HepG2 (cell line): ENCODE data around the gene WBP1. TPM values are rescaled to one million over a fixed set of nuclear protein-coding genes. Genes with fewer than 3 reads are reported as not detected.

Source experiments
- ATAC-seq: fragments of 200-7000 bp; cut with Tn5 transposase; 3 replicates; pipeline ENCODE4 v1.9.1; 2020; ENCODE audit warnings: mild to moderate bottlenecking, moderate library complexity
- BruUV-seq: library from RNA; stranded (reverse); fragments of 400-500 nt; replicated peaks from 2 replicates; lab custom pipeline; 2021; lab: Mats Ljungman, UMichigan
- CTCF ChIA-PET: fragments of 300-600 bp; formaldehyde crosslinking; extraction: SDS; loops from one replicate; lab custom pipeline; 2021; ENCODE audit warnings: low total read pairs, inconsistent platforms, low intra/inter-chr PET ratio; lab: Yijun Ruan, JAX
- POLR2A ChIA-PET: fragments of 350-600 bp; sonication (Branson Sonifier 250); formaldehyde crosslinking; loops from one replicate; lab custom pipeline; 2020; ENCODE audit warnings: antibody characterized with exemption, inconsistent platforms; lab: Yijun Ruan, JAX
- DNase-seq: peaks from one replicate; pipeline ENCODE4 v3.0.0-alpha.2; 2015; ENCODE audit warnings: low spot score
- FAIRE-seq: peaks from 3 replicates; lab custom pipeline; 2011; peaks lifted over from hg19 to GRCh38; lab: Jason Lieb, UNC
- H2AFZ ChIP-seq: one replicate; pipeline ENCODE4 v1.6.1; 2011; ENCODE audit warnings: low read length, inconsistent platforms
- H3K27ac ChIP-seq: fragments of 300-600 bp; 3 replicates; pipeline ENCODE4 v1.8.0; 2011; ENCODE audit warnings: mixed run types, mild to moderate bottlenecking, mixed read lengths, low read length, inconsistent platforms; ENCODE audit not compliant: insufficient read depth; ENCODE audit errors: extremely low read length
- H3K27me3 ChIP-seq, 2 experiments: fragments of 200-600 bp in 1 of 2; 2 replicates in 1 of 2; 3 replicates in 1 of 2; pipeline versions ENCODE4 v1.6.0 to v1.8.0; 2011; ENCODE audit warnings: low read length in 2 of 2, mild to moderate bottlenecking in 2 of 2, moderate library complexity in 2 of 2, inconsistent platforms in 1 of 2; ENCODE audit not compliant: insufficient read depth in 2 of 2, control insufficient read depth in 1 of 2
- H3K36me3 ChIP-seq, 2 experiments: fragments of 200-600 bp in 1 of 2; replicated peaks in 1 of 2; 2 replicates in 1 of 2; 3 replicates in 1 of 2; pipeline versions ENCODE4 v1.5.1 to v1.8.0; 2011; ENCODE audit warnings: low read length in 2 of 2, inconsistent platforms in 1 of 2; ENCODE audit not compliant: insufficient read depth in 2 of 2, control insufficient read depth in 1 of 2
- H3K4me1 ChIP-seq: 2 replicates; pipeline ENCODE4 v1.5.1; 2012; ENCODE audit warnings: low read length, inconsistent platforms; ENCODE audit not compliant: insufficient read depth
- H3K4me2 ChIP-seq: 2 replicates; pipeline ENCODE4 v1.6.0; 2011; ENCODE audit warnings: low read depth, low read length, inconsistent platforms
- H3K4me3 ChIP-seq, 3 experiments: fragments of 200-600 bp in 1 of 3; sonication (generic), shearing (Covaris generic) in 1 of 3; replicated peaks in 1 of 3; 2 replicates each; pipeline ENCODE4 v1.5.1; 2011 to 2016; ENCODE audit warnings: low read length in 3 of 3, inconsistent platforms in 2 of 3, low read depth in 2 of 3, mild to moderate bottlenecking in 2 of 3, control low read depth in 1 of 3, mixed read lengths in 1 of 3; ENCODE audit not compliant: insufficient read depth in 1 of 3
- H3K79me2 ChIP-seq: one replicate; pipeline ENCODE4 v1.6.1; 2011; ENCODE audit warnings: low read length, inconsistent platforms; ENCODE audit not compliant: insufficient read depth
- H3K9ac ChIP-seq: 2 replicates; pipeline ENCODE4 v1.6.0; 2011; ENCODE audit warnings: mild to moderate bottlenecking, low read depth, low read length, inconsistent platforms; ENCODE audit not compliant: insufficient read depth
- H3K9me3 ChIP-seq: 2 replicates; pipeline ENCODE4 v1.5.1; 2012; ENCODE audit warnings: mild to moderate bottlenecking, low read length
- H4K20me1 ChIP-seq: 2 replicates; pipeline ENCODE4 v1.6.0; 2011; ENCODE audit warnings: inconsistent platforms, mild to moderate bottlenecking, low read length, moderate library complexity; ENCODE audit not compliant: insufficient read depth
- GFI1 ChIP-seq: sonication (generic); formaldehyde crosslinking; IDR thresholded peaks from 2 replicates; pipeline ENCODE4 v1.5.0; 2020; ENCODE audit warnings: missing genetic modification reagents, mild to moderate bottlenecking, borderline replicate concordance
- HDAC1 ChIP-seq: sonication (generic); formaldehyde crosslinking; IDR thresholded peaks from 2 replicates; pipeline ENCODE4 v1.5.1; 2020; ENCODE audit warnings: mild to moderate bottlenecking, missing genetic modification reagents
- KLF16 ChIP-seq, 2 experiments: sonication (generic) in 1 of 2; formaldehyde crosslinking in 1 of 2; IDR thresholded peaks; 2 replicates each; pipeline versions ENCODE4 v1.6.1 to v1.8.0; 2016 to 2023; ENCODE audit warnings: missing genetic modification reagents in 2 of 2, missing compliant biosample characterization in 1 of 2
- MATR3 ChIP-seq: sonication (generic); formaldehyde crosslinking; IDR thresholded peaks from 2 replicates; pipeline ENCODE4 v1.4.0; 2020; ENCODE audit warnings: missing genetic modification reagents
- MEIS1 ChIP-seq: sonication (generic); formaldehyde crosslinking; IDR thresholded peaks from 2 replicates; pipeline ENCODE4 v1.9.0; 2021; ENCODE audit warnings: mild to moderate bottlenecking, missing genetic modification reagents, moderate library complexity, borderline replicate concordance
- NFKBIZ ChIP-seq: IDR thresholded peaks from 2 replicates; pipeline ENCODE4 v1.6.1; 2018; ENCODE audit warnings: missing genetic modification reagents, missing compliant biosample characterization
- POLR2G ChIP-seq: fragments of 200-400 bp; formaldehyde crosslinking; IDR thresholded peaks from 2 replicates; pipeline ENCODE4 v1.6.1; 2018; ENCODE audit warnings: mild to moderate bottlenecking, low read depth, low read length, moderate library complexity
- RXRB ChIP-seq: IDR thresholded peaks from 2 replicates; pipeline ENCODE4 v1.6.1; 2016; ENCODE audit warnings: borderline replicate concordance, missing genetic modification reagents, missing compliant biosample characterization
- TBX2 ChIP-seq: sonication (generic); formaldehyde crosslinking; IDR thresholded peaks from 2 replicates; pipeline ENCODE4 v1.5.0; 2020; ENCODE audit warnings: missing genetic modification reagents, mild to moderate bottlenecking, borderline replicate concordance
- ZNF44 ChIP-seq: sonication (generic); formaldehyde crosslinking; IDR thresholded peaks from 2 replicates; pipeline ENCODE4 v1.5.1; 2020; ENCODE audit warnings: mild to moderate bottlenecking, missing genetic modification reagents
- WGBS: methylation state at CpG from one replicate; pipeline ENCODE4 v1.1.6; 2017; ENCODE audit warnings: low lambda C conversion rate; 5-methylcytosine and 5-hydroxymethylcytosine counted together
- in situ Hi-C: cut with HindIII; loops from 2 replicates; pipeline ENCODE4 v1.10.0; 2017; ENCODE audit warnings: low pct_unique_long_range_greater_than_20kb; ENCODE audit not compliant: extremely low pct_ligation_motif_present
- intact Hi-C: fragments of 100-400 bp; cut with micrococcal nuclease; formaldehyde crosslinking; loops from one replicate; pipeline ENCODE4 v1.10.0; 2022; ENCODE audit not compliant: unreplicated experiment
- polyA plus RNA-seq, 8 experiments: library from polyadenylated mRNA; depleted of rRNA in 3 of 8; stranded (reverse) in 7 of 8; unstranded in 1 of 8; fragments of >200 nt; fragmentation: Illumina TruSeq in 4 of 8; extraction: Trizol in 4 of 8; gene quantifications; 2 replicates each; pipeline versions ENCODE4 v1.2.1 to v1.2.3, GENCODE V29; 2011 to 2016; ENCODE audit warnings: low read depth in 4 of 8, missing spikeins in 1 of 8, mixed read lengths in 1 of 8; ENCODE audit not compliant: insufficient read depth in 1 of 8
- total RNA-seq, 5 experiments: library from RNA; depleted of rRNA; stranded (reverse); fragments of >200 nt; fragmentation: Illumina TruSeq; extraction: Trizol; gene quantifications; 2 replicates each; pipeline ENCODE4 v1.2.3, GENCODE V29; 2016; ENCODE audit warnings: low read depth in 1 of 5
- TF ChIP-seq, protein P1 (sequence below): IDR thresholded peaks from 2 replicates; pipeline ENCODE4 v1.6.1; 2018; ENCODE audit warnings: missing genetic modification reagents
- TF ChIP-seq, protein P2 (sequence below): IDR thresholded peaks from 2 replicates; pipeline ENCODE4 v1.4.0; 2020; ENCODE audit warnings: mild to moderate bottlenecking, missing genetic modification reagents
- TF ChIP-seq, protein P3 (sequence below): sonication (generic); formaldehyde crosslinking; conservative IDR thresholded peaks from 2 replicates; pipeline ENCODE4 v1.4.0; 2020; ENCODE audit warnings: missing genetic modification reagents
- TF ChIP-seq, protein P4 (sequence below): sonication (generic); formaldehyde crosslinking; IDR thresholded peaks from 2 replicates; pipeline ENCODE4 v1.9.0; 2022; ENCODE audit warnings: low read depth, missing genetic modification reagents

Gene WBP1
- total and polyA plus RNA-seq, 2 of the 13 experiments (the other 11 are each of a cell fraction or from before 2014, with no cell fraction given): 38.8 to 85.7 TPM

DNA sequence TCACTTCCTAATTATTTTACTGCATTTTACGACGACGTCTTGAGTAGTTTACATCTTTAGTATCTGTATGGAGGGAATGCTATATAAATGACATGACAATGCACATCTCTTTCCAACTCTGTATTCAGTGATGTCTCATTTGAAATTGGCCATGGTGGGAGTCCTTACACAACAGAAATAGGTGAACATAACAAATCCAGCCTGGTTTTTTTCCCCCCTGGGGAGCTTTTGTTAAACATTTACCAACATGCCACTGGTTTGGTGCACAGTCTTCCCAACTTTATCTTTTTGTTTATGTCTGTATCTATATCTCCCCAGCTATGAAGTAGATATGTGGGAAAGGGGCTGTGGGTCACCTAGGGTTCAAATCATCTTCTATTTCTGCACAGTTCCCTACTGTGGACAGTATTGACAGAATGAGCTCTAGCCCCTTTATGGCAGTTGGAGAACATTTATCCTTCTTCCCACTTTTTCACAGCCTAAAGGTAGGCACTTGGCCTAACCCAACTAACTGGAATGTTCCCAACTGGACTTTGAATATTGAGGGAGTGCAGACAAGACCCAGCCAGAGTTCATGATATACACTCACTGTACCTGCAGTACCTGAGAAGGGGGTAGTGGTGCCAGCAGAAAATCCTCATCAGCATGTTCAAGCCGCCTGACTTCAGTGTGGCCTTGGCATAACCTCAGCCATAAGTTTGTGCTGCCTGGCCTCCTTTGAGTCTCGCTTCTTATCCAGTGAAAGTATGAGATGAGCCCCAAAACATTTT is 10.8 kb upstream of the WBP1 start:
- H3K4me3 ChIP-seq: peak overlapping the region; percentile 18 to 31 (median 29); a peak in 4 of 6 replicates
- TF ChIP-seq KLF16 (CRISPR knock-in tag; IDR thresholded peaks at IDR 0.05) (0 out of 4 replicates have a peak, but pooled peaks of 1 of the 2 experiments have one; percentile 45), RXRB (CRISPR knock-in tag) (peak; percentile 48; the same call in 1 of the 2 replicates), HDAC1 (peak; percentile 22; the same call in 1 of the 2 replicates), NFKBIZ (CRISPR knock-in tag) (no peak), TBX2 (peak; percentile 48; the same call in 1 of the 2 replicates), MATR3 (CRISPR knock-in tag) (no peak), GFI1 (CRISPR knock-in tag) (peak; percentile 32; the same call in 1 of the 2 replicates), POLR2G (0 out of 2 replicates have a peak, but pooled peaks have one; percentile 29), ZNF44 (0 out of 2 replicates have a peak, but pooled peaks have one; percentile 22), MEIS1 (CRISPR knock-in tag) (no peak)
- TF ChIP-seq, protein P1, sequence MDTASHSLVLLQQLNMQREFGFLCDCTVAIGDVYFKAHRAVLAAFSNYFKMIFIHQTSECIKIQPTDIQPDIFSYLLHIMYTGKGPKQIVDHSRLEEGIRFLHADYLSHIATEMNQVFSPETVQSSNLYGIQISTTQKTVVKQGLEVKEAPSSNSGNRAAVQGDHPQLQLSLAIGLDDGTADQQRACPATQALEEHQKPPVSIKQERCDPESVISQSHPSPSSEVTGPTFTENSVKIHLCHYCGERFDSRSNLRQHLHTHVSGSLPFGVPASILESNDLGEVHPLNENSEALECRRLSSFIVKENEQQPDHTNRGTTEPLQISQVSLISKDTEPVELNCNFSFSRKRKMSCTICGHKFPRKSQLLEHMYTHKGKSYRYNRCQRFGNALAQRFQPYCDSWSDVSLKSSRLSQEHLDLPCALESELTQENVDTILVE (CRISPR knock-in tag): peak; percentile 68; the same call in 1 of the 2 replicates
- TF ChIP-seq, protein P2, sequence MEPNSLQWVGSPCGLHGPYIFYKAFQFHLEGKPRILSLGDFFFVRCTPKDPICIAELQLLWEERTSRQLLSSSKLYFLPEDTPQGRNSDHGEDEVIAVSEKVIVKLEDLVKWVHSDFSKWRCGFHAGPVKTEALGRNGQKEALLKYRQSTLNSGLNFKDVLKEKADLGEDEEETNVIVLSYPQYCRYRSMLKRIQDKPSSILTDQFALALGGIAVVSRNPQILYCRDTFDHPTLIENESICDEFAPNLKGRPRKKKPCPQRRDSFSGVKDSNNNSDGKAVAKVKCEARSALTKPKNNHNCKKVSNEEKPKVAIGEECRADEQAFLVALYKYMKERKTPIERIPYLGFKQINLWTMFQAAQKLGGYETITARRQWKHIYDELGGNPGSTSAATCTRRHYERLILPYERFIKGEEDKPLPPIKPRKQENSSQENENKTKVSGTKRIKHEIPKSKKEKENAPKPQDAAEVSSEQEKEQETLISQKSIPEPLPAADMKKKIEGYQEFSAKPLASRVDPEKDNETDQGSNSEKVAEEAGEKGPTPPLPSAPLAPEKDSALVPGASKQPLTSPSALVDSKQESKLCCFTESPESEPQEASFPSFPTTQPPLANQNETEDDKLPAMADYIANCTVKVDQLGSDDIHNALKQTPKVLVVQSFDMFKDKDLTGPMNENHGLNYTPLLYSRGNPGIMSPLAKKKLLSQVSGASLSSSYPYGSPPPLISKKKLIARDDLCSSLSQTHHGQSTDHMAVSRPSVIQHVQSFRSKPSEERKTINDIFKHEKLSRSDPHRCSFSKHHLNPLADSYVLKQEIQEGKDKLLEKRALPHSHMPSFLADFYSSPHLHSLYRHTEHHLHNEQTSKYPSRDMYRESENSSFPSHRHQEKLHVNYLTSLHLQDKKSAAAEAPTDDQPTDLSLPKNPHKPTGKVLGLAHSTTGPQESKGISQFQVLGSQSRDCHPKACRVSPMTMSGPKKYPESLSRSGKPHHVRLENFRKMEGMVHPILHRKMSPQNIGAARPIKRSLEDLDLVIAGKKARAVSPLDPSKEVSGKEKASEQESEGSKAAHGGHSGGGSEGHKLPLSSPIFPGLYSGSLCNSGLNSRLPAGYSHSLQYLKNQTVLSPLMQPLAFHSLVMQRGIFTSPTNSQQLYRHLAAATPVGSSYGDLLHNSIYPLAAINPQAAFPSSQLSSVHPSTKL (CRISPR knock-in tag): peak; percentile 69; the same call in 1 of the 2 replicates
- TF ChIP-seq, protein P3, sequence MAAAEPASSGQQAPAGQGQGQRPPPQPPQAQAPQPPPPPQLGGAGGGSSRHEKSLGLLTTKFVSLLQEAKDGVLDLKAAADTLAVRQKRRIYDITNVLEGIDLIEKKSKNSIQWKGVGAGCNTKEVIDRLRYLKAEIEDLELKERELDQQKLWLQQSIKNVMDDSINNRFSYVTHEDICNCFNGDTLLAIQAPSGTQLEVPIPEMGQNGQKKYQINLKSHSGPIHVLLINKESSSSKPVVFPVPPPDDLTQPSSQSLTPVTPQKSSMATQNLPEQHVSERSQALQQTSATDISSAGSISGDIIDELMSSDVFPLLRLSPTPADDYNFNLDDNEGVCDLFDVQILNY: no peak
- TF ChIP-seq, protein P4, sequence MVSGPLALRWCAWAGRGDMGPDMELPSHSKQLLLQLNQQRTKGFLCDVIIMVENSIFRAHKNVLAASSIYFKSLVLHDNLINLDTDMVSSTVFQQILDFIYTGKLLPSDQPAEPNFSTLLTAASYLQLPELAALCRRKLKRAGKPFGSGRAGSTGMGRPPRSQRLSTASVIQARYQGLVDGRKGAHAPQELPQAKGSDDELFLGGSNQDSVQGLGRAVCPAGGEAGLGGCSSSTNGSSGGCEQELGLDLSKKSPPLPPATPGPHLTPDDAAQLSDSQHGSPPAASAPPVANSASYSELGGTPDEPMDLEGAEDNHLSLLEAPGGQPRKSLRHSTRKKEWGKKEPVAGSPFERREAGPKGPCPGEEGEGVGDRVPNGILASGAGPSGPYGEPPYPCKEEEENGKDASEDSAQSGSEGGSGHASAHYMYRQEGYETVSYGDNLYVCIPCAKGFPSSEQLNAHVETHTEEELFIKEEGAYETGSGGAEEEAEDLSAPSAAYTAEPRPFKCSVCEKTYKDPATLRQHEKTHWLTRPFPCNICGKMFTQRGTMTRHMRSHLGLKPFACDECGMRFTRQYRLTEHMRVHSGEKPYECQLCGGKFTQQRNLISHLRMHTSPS (CRISPR knock-in tag): peak; percentile 42; the same call in 1 of the 2 replicates

More for the DNA sequence above, 10.8 kb upstream of the WBP1 start:
- Histone ChIP-seq H3K79me2 (peaks cover 4% of the 10 kb centered on the region), H3K4me1 (peaks cover 66% of the 10 kb centered on the region), H3K4me2 (peak overlapping the region; percentile 75), H2AFZ (no peak overlapping the region), H3K27me3 (no peaks in the 10 kb centered on the region), H4K20me1 (no peaks in the 10 kb centered on the region), H3K9ac (peak overlapping the region; percentile 33), H3K36me3 (no peaks in the 10 kb centered on the region), H3K27ac (peak overlapping the region; percentile 65), H3K9me3 (no peaks in the 10 kb centered on the region)
- peak; percentile 75 for ATAC-seq
- in situ Hi-C loops: no loop called here
- intact Hi-C loops: no loop called here
- POLR2A ChIA-PET: interaction anchor here (0.9 to 11.6 kb wide), 8 partner anchors 9 to 57 kb away, joined by 3 to 342 read pairs (median 4); partner anchors contain the start of genes INO80B, LBX2 and WBP1
- 10% methylated on average over 5 of the region's 5 CpGs for WGBS
- CTCF ChIA-PET: no interaction called here
- peak; percentile 82 for DNase-seq
- no TSS peak for BruUV-seq
- FAIRE-seq: peak; percentile 78
